Uterus (tissue), 2 donors: ENCODE data around the gene CYP27A1.

ENCODE experiments used
- POLR2A ChIP-seq, 2 donors: fragments of 450-650 bp; IDR thresholded peaks; one replicate each; pipeline ENCODE4 v1.6.1; 2016; ENCODE audit warnings: antibody characterized with exemption in 2 of 2, mild to moderate bottlenecking in 1 of 2, moderate library complexity in 1 of 2
- TF ChIP-seq, protein P1 (sequence below), 4 experiments: fragments of 200-600 bp in 2 of 4; fragments of 450-650 bp in 2 of 4; sonication (generic) in 2 of 4; IDR thresholded peaks; one replicate each; pipeline ENCODE4 v1.5.1; 2016 to 2019; ENCODE audit warnings: antibody characterized with exemption in 4 of 4, mild to moderate bottlenecking in 2 of 4, moderate library complexity in 1 of 4

GRCh38 chr2:218849721-218850120 lies 67.8 kb downstream of the CYP27A1 start:
- TF ChIP-seq, protein P1, sequence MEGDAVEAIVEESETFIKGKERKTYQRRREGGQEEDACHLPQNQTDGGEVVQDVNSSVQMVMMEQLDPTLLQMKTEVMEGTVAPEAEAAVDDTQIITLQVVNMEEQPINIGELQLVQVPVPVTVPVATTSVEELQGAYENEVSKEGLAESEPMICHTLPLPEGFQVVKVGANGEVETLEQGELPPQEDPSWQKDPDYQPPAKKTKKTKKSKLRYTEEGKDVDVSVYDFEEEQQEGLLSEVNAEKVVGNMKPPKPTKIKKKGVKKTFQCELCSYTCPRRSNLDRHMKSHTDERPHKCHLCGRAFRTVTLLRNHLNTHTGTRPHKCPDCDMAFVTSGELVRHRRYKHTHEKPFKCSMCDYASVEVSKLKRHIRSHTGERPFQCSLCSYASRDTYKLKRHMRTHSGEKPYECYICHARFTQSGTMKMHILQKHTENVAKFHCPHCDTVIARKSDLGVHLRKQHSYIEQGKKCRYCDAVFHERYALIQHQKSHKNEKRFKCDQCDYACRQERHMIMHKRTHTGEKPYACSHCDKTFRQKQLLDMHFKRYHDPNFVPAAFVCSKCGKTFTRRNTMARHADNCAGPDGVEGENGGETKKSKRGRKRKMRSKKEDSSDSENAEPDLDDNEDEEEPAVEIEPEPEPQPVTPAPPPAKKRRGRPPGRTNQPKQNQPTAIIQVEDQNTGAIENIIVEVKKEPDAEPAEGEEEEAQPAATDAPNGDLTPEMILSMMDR (IDR thresholded peaks at IDR 0.05) = no peak
- no peak for TF ChIP-seq POLR2A (IDR thresholded peaks at IDR 0.05)
